HG03571 (cell line): Measurements from ENCODE around the gene ARPC4.
A peak's percentile ranks its signal among the peaks of the same experiment; 100 is the strongest.
"Not testable (repeated sequence)": the region's sequence is repeated elsewhere in the genome, so short reads cannot be mapped to it uniquely, and the experiment has no call there.

ENCODE experiments used
- ATAC-seq: cut with Tn5 transposase; IDR thresholded peaks from one replicate; pipeline ENCODE4 v1.9.1; 2021; ENCODE audit not compliant: unreplicated experiment

ARPC4 gene

DNA sequence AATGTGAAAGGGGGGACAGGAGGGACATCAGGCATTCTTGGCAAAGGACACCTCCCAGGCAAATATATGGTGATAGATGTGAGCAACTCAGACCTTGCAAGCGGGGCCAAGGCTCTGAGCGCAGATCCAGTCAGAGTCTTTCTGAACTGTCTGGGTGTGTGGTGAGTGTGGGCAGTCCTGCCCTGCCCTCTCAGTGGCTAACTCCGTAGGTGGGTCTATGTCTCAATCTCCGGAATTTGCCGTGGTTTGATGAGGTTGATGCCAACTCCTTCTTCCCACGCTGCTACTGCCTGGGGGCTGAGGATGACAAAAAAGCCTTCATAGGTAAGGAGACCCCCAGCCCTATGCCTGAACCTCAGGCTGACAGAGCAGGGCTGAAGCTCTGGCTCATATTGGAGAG is 24.6 kb downstream of the ARPC4 start:
- ATAC-seq = no peak

DNA sequence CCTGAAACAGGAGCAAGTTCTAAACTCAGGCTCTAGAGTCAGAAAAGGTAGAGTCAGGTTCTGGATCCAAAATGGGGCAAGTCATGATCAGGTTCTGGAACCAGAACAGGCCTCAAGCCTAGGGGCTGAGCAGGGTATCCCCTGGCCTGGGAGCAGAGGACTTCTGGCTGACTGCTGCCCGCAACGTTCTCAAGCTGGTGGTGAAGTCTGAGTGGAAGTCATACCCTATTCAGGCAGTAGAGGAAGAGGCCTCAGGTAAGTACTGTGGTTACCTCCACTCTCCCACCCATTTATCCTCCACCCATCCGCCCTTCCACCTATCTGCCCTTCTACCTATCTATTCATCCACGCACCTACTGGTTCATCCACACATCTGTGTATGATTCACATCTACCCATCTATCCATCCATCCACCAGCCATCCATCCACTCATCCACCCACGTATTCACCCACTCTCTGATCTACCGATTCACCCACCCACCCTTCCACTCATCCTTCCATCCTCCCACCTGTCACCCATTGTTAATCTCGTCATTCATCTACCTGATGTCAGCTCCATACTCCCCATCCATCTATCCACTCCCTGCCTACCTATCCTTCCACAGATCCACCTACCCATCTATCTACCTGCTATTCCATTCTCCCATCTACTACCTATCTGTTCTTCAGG is 25.9 kb downstream of the ARPC4 start:
- no peak for ATAC-seq

DNA sequence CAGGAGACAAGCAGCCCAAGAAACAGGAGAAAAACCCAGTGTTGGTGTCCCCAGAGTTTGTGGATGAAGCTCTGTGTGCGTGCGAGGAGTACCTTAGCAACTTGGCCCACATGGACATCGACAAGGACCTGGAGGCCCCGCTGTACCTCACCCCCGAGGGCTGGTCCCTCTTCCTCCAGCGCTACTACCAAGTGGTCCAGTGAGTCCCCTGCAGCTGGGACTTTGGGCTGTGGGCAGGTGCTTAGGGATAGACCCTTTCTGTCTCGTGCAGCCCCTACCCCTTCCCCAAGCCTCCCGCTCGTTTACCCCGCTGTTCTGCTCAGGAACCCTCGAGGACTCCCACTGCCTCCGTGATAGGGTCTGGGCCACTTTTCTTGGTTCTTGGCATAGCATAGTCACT is 27.7 kb downstream of the ARPC4 start:
- ATAC-seq = no peak

DNA sequence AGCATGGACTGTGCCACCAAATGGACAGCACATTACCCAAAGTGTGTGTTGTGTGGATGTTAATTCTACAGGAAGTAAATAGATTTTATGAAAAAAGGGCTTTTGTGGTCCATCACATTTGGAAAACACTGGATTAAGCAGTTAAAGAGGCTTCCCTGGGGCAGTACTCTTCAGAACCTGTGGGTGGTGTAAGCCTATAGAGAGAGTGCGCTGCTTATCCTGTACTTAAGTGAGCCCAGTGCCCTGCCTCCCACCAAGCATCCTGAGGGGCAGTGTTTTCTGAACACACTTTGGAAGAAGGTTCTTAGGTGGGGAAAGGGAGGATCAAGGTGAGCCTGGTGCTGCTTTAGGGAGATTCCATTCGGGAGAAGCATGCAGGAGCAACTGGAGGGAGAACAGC is 28.1 kb downstream of the ARPC4 start:
- ATAC-seq = no peak

DNA sequence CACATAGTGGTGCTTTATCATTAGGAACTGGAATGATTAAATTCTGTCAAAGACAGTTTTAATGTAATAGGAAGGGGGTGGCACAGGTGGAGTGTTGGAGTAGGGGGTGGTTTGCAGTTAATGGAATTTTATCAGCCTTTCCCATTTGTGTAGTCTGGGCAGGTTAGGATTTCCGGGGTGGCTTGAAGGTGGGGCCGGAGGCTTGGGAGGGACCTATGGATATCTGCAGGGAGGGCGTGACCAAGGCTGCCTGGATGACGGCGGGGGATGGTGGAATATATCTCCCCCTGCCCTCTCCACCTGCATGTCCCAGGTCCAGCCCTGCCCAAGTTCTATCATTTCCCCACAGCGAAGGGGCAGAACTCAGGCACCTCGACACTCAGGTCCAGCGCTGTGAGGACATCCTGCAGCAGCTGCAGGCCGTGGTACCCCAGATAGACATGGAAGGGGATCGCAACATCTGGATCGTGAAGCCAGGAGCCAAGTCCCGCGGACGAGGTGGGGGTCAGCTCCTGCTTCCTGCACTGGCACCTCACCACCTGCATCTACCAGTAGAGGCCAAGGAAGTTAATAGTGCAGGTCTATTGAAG is 32.7 kb downstream of the ARPC4 start:
- ATAC-seq = no peak

- no peak for ATAC-seq
Observed at GRCh38 chr3:9826815-9827573, 34.1 kb downstream of the ARPC4 start.

DNA sequence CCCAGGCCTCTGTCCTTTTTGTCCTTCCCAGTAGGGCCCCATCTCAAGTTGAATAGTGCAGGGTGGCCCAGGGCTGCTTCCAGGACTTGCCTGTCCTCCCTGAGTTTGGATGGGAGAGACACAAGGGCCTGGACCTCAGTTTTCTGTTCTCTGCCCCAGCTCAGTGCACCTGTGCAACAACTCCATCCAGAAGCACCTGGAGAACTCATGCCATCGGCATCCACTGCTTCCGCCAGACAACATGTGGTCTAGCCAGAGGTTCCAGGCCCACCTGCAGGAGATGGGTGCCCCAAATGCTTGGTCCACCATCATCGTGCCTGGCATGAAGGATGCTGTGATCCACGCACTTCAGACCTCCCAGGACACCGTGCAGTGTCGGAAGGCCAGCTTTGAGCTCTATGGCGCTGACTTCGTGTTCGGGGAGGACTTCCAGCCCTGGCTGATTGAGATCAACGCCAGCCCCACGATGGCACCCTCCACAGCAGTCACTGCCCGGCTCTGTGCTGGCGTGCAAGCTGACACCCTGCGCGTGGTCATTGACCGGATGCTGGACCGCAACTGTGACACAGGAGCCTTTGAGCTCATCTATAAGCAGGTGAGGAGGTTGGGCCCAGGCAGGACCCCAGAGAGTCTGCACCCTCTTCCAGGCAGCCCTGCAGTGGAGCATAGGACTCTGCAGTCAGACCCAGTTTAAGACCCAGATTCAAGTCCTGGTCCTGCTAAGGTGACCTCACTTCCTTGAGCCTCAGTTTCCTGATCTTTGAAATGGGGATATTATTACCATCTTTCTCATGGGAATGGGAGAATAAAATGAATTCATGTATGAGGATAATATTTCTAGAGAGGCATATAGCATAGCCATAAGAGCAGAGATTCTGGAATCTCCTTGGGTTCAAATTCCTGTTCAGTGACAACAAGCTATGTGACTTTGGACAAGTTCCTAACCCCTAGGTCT is 36.2 kb downstream of the ARPC4 start:
- ATAC-seq = no peak

DNA sequence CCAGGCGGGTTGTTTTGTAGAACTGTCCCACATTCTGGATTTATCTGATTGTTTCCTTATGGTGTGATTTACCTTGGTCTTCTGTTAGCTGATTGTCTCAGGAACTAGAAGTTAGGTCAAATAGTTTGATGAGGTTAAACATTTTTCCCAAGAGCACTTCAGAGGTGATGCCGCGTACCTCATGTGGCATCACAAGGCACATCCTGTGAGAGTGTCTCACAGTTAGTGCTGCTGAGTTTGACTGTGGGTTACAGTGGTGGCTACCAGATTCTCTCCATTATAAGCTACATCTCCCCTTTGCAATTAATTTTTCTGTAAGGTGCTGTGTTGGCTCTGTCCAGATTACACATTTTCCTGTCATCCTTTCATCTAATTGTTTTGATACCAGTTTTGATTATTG is 38.4 kb downstream of the ARPC4 start:
- no peak for ATAC-seq

- ATAC-seq = no peak
Observed at GRCh38 chr3:9833078-9833477, 40.2 kb downstream of the ARPC4 start.

DNA sequence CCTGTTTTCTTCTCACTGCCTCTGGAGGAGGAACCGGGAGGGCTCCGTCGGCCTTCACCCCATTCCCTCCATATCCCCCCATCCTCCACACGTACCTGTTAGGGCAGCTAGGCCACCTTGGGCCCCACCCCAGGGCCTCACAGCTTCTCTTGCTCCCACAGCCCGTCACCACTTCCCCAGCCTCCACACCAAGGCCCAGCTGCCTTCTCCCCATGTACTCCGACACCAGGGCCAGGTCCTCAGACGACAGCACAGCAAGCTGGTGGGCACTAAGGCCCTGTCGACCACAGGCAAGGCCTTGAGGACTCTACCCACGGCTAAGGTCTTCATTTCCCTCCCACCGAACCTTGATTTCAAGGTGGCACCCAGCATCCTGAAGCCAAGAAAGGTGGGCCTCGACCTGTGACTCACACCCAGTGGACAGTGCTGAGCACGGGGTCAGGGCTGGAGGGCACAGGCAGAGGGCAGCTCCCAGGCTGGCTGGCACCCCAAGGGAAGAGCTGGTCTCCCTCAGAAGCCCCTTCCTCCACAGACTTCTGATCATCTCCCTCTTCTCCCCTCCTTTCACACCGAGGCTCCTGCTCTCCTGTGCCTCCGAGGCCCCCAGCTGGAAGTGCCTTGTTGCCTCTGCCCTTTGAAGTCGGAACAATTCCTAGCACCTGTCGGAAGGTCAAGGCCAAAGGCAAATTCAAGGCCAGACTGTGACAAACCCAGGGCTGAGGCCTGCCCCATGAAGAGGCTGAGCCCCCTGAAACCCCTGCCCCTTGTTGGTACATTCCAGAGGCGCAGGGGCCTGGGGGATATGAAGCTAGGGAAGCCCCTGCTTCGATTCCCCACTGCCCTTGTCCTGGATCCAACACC is 41.9 kb downstream of the ARPC4 start:
- ATAC-seq = no peak

GRCh38 chr3:9837701-9838582 is 45.1 kb downstream of the ARPC4 start:
- no peak for ATAC-seq

GRCh38 chr3:9838856-9839255 is 46.0 kb downstream of the ARPC4 start:
- ATAC-seq = no peak

DNA sequence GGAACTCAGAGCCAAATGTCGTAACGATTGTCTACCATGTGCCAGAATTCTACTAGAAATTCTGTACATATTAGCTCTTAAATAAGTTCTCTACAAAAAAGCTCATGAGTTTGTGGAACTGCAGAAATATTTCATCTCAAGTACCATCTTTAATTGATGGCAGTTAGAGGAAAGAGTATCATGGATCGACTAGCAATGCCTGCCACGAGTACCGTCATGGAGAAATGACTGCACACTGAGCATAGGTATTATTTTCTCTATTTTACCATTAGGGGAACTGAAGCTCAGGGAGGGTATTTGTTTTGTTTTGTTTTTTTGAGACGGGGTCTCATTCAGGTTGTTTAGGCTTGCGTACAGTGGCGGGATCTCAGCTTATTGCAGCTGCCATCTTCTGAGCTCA is 48.1 kb downstream of the ARPC4 start:
- no peak for ATAC-seq

DNA sequence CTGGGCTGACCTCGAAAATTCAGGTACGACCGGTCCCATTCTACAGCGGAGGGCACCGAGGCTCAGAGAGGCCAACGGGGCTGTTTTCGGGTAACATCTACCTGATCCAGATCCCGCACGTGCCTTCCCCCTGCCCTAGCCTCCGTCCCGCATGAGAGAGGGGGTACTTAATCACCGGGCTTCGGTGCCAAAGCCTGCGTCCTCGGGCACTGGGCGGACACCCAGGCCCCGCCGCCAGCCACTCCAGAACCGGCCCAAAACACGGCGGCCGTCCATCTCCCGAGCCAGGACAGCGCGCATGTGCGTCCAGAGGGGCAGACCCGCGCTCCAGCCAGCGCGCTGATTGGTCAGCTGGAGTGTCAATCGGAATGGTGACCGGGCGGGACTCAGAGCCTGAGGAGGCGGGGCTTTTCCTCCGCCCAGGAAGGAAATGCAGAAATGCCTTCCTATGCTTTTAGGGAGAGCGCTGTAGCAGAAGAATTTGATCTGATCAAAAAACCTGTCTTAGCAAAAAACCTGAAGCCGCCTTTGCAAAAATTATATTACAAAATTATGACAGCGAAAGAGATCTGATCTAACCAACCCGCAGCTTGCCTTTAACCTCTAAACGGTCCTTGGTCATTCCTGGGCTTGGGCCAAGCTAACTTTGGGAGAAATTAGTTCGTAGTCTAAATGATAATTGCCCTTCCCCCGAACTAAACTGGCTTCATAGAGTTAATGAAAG is 51.0 kb downstream of the ARPC4 start, which contains the start of gene RPUSD3:
RPUSD3 (minus strand) TSS at position 294 of the 724 bp plus-strand sequence; CDS start at position 276, 18 bp downstream.
- peak; percentile 97 for ATAC-seq

DNA sequence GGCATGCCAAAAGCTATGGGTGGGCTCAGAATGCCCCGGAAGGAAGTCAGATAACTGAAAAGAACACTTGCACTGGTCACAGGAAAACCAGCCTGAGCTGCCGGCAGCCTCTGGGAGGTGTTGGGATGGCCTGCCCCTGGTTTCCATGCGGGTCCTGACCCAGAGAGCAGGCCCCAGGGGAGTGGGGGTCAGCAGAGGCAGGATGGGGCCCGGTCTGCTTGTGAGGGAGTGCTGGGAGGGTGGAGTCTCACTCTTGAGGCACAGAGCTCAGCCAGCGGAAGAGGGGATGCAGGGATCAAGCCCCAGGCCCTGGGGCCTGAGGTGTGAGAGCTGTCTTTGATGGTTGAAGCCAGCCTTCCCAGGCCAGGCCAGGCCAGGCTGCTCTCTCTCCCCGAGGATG is 53.3 kb downstream of the ARPC4 start:
- ATAC-seq = no peak

- ATAC-seq = no peak
Observed at GRCh38 chr3:9846931-9847488, 54.1 kb downstream of the ARPC4 start.

GRCh38 chr3:9847870-9848269 is 55.0 kb downstream of the ARPC4 start:
- not testable (repeated sequence) for ATAC-seq

- ATAC-seq = not testable (repeated sequence)
Observed at GRCh38 chr3:9848860-9849259, 56.0 kb downstream of the ARPC4 start.
